NCI-H345 treated with DMSO at 0.1 percent for 48 hours (cell line): ENCODE results near the gene RPP30.
A peak's percentile ranks its signal among the peaks of the same experiment; 100 is the strongest.
"Not testable (repeated sequence)": the region's sequence is repeated elsewhere in the genome, so short reads cannot be mapped to it uniquely, and the experiment has no call there.

Source experiments
- DNase-seq: peaks from one replicate; lab custom pipeline; 2025; ENCODE audit not compliant: unreplicated experiment; lab: John Stamatoyannopoulos, UW

Gene RPP30

DNA sequence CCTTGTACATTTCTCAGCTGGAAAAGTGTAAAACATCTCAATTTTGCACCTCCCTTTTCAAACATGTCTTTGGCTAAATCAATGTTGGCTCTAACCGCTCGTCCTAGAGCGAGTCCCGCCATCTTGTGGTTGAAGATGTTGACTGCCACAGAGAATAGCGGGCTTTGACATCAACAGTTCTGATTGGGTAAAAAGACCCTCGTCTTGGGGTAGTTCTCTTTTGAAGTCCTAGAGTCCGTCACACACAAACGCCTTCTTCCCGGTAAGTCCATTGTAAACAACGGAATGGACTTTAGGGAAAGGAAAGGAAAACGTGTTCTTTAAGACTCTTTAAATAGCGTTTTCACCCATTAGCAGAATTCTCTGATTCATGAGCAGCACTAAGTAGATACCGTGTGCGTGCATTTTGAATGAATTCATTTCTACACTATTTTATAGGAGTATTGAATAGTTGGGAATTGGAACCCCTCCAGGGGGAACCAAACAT lies 452 bp upstream of the RPP30 start:
- DNase-seq: peak; percentile 21

DNA sequence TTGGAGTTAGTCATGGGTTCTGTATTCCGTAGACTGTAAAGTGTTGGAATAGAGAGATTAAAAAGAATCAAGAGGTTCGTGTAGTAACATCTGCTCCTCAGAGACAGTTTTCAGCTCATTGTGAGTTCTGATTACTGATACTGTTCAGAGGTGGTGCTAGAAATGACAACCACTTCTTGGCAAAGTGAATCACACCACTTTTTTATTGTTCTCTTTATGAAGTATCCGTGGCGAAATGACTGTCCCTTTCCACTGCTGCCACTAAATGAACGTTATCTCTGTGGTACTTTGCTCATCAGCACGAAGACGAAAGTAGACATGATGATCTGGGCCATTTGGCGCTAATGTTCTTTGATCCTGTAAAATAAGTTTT lies 860 bp downstream of the RPP30 start:
- DNase-seq: no peak

DNA sequence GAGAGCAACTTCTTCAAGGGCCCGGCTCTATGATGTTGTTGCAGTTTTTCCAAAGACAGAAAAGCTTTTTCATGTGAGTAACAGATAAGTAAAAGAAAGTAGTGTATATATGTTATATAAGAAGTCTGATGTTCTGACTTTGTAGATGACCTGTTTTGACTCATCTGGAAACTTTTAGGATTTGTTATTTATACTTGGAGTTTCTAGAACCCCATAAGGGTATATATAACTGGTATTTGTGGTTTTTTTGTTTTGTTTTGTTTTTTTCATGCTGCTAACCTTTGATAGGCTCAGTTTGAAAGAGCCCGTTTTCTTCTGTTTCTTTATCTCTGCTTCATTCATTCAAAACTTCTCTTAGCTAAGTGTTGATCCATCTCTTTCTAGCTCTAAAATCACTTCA lies 7.3 kb downstream of the RPP30 start:
- no peak for DNase-seq

DNA sequence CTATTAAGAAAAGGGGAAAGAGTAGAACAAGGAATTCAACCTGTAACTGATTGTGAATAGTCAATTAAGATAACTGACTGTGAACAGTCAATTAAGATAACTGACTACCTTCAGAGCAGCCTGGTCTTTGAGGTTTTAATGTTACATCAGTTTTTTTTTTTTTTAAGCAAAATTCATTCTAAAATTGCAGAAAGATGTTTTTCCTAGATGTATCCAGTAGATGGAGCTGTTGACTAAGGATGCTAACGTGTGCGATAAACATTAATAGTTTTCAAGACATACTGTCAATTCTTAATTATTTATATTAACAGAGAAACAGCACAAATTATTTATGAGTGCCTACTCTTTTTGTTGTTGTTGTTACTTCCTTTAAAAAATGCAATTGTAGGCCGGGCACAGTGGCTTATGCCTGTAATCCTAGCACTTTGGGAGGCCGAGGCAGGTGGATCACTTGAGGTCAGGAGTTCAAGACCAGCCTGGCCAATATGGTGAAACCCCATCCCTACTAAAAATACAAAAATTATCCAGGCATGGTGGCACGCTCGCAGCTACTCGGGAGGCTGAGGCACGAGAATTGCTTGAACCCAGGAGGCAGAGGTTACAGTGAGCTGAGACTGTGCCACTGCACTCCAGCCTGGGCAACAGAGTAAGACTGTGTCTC lies 8.4 kb downstream of the RPP30 start:
- DNase-seq: not testable (repeated sequence)

DNA sequence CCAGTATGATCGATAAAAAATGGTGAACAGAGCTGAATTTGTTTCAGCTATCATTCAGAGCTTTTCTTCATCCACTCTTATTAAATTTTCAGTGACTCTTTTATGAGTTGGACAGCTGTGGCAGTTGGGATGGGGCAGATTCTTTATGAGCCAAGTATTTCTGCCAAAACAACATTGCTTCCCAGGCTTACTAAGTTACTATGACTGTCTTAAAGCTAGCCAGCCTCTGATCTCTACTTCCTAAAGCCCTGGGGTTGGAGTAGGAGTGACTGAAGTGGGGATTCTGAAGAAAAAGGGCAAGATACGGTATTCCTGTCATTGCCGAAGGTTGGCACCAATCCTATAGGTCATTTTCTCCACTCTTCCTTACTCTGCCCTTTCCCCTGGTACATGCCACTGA lies 12.7 kb downstream of the RPP30 start:
- DNase-seq: no peak

DNA sequence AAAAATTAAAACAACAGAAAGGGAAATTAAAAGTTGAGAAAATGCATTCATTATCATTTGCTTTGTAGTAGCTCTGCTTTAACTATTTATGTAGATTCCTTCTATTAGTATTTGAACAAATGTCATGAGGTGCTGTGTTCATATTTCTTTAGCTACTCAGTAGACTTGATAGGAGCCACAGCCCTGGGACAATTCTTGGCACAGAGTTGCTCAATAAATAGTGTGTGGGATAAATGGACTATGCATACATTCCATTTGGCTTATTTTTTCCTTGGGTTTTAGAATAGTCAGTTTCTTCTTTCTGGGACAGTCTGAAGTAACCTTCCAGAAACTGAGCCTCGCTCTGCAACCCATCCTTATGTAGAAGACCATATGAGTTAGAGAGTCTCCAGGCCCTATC lies 13.4 kb downstream of the RPP30 start:
- no peak for DNase-seq

DNA sequence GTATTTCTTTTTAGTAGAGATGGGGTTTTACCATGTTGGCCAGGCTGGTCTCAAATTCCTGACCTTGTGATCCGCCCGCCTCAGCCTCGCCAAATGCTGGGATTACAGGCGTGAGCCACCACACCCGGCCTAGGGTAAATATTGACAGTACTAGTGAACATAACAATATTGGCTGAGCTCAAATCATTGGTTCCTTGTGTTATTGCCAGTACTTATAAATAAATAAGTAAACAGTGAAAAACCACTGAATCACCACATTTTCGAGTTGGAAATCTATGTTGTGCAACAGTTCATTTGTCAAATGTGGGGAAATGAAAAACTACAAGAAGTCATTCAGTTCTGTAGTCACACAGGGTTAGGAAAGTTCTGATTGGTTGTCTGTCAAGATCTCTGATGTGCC lies 15.8 kb downstream of the RPP30 start:
- no peak for DNase-seq

DNA sequence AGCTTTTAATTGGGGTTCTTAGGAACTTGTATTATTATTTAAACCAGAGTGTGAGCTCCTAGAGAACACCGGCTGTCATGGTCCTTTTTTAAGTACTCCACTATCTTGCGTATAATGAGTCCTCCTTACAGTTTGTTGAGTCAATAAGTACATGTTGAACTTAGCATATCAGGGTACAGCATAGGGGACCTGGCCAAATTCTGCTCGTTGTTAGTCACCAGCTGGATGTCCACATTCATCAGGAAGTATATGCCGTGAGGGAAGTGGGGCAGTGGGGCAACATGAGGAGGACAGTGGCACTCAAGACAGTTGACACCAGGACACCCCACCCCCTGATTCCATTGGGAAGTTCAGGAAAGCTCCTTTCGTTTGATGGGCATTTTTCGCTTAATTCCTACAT lies 16.6 kb downstream of the RPP30 start:
- no peak for DNase-seq

DNA sequence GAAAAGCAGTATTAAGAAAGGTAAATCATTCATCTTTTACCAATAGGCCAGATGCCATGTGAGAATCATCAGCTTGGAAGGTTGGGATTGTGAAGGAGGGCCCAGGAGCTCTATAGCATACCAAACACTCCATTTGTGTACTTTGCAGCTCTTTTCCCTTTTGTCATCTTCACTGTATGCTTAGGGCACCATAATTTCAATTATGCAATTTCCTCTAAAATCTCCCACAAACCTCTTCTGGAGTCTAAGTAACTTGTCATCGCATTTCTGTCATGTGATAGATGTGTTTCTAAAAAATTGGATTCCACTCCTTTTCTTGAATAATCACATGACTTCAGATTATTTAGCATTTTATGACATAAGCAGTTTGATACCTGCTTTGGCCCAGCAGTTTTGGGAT lies 17.9 kb downstream of the RPP30 start:
- no peak for DNase-seq

DNA sequence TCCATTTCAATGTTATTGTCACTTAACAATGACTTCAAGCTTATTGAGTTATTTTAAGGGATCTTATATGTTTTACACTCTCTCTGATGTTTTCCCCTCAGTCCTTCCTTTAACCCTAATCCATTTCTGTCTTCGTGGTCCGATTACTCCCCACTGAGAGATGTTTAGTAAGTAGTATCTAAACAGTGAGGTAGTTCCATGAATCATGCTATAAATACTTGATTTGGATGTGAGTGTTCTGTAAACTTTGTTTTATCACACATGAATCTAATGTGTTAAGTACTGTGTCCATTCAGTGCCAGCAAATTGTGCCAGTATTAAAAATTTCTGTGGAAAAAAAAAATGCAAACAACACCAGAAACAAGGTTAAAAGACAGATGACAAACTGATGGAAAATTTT lies 18.6 kb downstream of the RPP30 start:
- DNase-seq: no peak

DNA sequence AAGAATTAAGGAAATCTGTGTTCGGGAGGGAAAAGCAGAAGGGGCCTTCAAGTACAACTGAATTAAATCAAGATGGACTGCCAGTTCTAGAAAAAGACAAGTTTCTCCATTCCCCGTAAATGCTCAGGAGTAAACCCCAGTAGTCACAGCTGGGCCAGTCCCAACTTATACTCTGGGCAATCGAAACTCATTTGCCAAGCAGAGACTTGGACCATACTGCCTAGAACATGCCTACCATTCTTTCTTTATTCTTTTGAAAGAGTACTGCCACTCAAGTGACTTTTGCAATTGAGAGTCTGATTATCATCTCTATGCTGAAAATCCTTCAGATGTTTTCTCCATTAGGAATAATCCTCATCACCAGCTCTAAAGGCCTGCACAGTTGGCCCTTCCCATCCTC lies 21.4 kb downstream of the RPP30 start:
- DNase-seq: no peak

DNA sequence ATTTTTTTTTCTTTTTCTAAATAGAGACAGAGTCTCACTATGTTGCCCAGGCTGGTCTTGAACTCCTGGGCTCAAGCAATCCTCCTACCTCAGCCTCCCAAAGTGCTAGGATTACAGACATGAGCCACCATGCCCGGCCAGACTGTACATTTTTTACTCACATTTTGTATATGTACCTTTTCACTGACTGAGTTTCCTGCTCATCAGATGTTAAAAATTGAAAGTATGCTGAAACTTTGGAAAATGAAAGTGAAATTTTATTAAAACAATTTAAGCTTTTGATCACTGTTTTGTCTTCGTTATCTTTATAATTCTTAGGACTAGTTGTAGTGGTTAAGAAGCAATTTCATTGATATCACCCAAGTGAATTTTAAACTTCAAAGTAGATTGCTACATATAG lies 25.1 kb downstream of the RPP30 start:
- not testable (repeated sequence) for DNase-seq

DNA sequence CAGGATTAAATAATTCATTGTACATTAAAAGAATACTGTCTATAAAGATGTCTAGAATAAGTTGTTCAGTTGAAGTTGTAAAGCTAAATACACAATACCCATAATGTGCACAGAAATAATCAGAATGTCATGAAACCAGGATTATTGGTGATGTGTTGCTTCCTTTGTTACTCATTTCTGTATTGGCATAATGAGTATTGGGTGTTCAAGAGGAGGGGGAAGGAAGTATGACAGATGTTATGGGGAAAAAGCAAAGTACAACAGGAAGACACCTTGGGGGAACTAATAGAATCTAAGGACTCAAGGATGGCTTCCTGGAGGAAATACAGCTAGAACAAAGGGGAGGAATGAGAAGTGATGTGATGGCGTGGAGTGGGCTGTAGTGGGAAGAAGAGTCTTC lies 34.2 kb downstream of the RPP30 start:
- DNase-seq: no peak

DNA sequence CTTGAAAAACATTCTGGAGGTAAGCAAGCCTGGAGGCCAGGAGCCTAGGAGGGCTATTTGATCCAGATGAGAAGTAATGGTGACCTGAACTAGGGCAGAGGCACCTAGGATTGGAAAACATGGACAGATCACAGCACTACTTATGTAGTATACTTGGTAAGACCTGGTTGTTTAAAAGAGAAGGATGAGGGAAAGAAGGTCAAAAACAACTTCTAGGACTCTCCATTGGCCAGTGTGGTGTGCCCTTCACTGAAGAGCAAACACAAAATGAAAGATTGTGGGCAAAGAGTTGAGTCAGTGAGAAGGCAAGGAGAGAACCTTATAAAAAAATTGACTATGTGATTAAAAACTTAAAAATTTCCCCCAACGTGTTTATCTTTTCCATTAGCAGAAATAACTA lies 34.8 kb downstream of the RPP30 start:
- no peak for DNase-seq

DNA sequence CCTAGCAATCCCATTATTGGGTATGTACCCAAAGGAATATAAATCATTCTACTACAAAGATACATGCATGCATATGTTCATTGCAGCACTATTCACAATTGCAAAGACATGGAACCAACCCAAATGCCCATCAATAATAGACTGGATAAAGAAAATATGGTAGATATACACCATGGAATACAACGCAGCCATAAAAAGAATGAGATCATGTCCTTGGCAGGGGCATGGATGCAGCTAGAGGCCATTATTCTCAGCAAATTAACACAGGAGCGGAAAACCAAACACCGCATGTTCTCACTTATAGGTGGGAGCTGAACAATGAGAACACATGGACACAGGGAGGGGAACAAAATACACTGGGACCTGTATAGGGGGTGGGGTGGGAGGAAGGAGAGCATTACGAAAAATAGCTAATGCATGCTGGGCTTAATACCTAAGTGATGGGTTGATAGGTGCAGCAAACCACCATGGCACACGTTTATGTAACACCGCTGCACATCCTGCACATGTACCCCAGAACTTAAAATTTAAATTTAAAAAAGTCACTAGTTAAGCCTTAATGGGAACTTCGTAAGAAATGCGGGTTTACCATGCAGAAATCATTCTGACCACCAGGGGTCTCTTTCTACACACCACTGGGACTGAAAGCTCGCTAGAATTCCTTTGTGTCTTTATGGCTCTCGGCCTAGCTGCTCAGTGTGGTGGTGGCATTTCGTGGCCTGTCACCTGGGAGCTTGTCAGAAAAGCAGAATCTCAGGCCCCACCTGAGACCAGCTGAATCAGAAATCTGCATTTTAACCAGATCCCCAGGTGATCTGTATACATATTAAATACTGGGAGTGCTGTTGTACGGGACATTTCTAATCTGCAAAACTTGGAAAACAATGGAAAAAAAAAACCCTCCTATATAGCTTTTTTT lies 39.6 kb downstream of the RPP30 start:
- DNase-seq: peak; percentile 24

DNA sequence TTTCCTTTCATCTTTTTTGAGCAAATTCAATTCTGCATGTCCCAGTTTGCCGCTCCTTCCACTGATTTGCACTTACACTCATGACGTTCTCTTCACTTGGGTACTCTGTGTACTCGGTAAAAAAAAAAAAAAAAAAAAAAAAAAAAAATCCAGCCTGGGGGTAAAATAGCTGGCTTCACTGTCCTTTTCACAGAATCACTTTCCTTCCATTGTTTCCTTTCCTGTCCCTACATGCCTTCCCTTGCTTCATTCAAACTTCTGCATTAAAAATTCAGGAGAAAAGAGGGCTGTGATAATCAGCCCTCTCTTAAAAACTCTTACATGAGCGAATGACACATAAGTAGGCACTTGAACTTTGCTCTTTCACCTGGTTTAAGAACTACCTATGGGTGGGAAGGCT lies 40.4 kb downstream of the RPP30 start:
- peak; percentile 1 for DNase-seq

DNA sequence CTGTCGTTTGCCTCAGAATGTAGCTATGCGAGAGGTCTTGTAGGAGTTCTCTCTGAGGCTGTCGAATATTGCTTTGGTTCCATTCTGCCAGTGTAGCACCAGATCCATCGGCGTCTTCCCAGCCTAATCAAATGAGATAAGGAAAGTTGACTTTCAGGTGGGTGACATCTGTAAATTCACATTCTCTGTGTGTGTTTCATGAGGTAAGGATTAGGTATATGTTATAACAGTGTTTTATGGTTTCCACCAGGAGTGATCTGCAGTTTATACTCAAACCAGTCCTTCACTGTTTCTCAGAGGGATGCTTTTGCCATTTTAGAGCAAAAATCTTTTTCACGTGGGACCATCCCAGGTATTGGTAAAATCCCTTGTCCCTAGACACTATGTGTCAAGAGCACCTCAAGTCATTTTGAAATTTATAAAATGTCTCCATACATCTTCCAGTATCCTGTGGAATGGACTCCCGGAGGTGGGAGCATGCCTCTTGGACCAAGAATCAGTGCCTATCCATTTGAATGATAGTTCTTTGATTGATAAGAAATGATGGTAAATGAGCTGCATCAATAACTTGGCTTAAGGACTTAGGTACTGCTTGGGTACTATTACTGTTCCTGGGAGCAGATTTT lies 41.2 kb downstream of the RPP30 start:
- DNase-seq: no peak

DNA sequence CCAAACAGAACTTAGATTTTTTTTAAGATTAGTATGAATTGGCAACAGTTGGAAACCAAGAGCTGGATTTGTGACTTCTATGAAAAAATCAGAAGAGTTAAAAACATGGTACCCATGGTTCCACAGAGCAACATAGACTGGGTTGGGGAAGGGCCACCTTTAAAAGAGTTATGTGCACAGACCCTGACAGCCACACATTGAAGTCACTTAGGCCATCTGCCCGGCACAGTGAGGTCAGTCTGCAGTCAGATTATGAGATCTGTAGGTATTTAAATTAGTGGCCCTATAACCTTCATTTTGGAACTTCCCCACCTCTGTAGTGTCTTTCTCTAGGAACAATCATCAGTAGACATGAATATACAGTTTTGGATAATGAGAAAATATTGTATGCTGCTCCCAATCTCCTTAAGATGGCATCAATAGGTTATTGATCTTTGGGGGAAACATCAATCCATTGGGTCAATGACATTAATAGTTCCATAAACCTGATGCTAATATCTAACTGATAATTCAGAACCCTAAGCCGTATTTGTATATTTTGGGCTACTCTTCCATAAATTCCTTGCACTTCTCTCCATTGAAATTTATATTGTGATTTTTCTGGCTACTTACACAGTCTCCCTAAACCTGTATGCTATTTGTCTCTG lies 42.1 kb downstream of the RPP30 start:
- DNase-seq: no peak

DNA sequence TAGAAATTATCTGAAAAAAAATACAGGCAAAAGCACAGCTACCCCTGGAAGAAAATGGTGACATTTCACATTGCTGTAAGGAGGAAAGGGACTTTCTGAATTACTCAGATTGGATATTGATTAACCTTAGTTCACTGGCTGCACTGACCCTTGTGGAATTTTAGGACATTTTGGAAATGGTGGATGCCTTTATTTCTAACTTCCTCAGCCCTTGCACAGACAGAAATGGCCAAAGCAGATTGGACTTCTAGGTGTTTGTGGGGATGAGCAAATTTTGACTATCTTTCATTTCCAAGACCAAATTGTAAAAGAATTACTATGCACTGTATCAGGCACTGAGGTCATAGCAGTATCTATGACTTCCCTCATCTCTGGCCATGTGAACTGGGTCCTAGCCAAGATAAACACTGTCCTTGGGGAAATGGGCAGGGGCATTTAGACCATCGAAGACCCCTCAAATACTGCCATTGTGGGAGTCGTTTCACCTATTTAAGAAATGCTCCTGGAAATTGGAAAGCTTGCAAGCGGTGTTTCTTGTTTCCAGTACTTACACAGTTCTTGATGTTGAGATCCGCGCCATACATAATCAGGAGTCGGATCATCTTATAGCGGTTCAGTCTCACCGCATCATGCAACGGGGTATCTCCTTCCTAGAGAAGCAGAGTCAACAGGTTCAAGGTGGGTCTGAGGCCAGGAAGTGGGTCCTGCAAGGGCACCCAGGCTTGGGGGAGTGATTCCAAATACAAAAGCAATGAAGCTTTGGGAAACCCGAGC lies 43.4 kb downstream of the RPP30 start:
- DNase-seq: no peak

DNA sequence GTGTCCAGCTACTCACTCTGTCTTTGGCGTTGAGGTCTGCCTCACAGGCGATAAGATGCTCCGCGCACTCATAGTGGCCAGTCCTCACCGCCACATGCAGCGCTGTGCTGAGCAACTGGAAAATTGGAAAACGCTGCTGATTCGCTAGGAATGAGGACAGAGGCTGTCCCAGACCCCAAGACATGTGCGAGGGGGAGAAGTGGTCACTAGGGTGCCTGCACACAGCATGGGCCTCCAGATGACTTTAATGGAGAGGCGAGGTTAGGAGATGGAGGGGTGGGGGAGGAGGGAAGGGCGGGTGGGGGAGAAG lies 43.9 kb downstream of the RPP30 start:
- DNase-seq: no peak
